Measurements from ENCODE around the gene MED13. TPM values are rescaled to one million over a fixed set of nuclear protein-coding genes. Genes with fewer than 3 reads are reported as not detected.

MED13 gene
- total and polyA plus RNA-seq, 9 of the 15 experiments (the other 6 are each of a cell fraction or from before 2014, with no cell fraction given) = 5.4 to 48.4 (median 28.2) TPM

GRCh38 chr17:61928101-61928436 is 137.0 kb downstream of the MED13 start (continued):
- TF ChIP-seq, protein P1, sequence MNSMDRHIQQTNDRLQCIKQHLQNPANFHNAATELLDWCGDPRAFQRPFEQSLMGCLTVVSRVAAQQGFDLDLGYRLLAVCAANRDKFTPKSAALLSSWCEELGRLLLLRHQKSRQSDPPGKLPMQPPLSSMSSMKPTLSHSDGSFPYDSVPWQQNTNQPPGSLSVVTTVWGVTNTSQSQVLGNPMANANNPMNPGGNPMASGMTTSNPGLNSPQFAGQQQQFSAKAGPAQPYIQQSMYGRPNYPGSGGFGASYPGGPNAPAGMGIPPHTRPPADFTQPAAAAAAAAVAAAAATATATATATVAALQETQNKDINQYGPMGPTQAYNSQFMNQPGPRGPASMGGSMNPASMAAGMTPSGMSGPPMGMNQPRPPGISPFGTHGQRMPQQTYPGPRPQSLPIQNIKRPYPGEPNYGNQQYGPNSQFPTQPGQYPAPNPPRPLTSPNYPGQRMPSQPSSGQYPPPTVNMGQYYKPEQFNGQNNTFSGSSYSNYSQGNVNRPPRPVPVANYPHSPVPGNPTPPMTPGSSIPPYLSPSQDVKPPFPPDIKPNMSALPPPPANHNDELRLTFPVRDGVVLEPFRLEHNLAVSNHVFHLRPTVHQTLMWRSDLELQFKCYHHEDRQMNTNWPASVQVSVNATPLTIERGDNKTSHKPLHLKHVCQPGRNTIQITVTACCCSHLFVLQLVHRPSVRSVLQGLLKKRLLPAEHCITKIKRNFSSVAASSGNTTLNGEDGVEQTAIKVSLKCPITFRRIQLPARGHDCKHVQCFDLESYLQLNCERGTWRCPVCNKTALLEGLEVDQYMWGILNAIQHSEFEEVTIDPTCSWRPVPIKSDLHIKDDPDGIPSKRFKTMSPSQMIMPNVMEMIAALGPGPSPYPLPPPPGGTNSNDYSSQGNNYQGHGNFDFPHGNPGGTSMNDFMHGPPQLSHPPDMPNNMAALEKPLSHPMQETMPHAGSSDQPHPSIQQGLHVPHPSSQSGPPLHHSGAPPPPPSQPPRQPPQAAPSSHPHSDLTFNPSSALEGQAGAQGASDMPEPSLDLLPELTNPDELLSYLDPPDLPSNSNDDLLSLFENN (IDR thresholded peaks at IDR 0.05; ENCODE audit: low read depth in 2 of 2, low read length in 2 of 2) = no peak
- no peak for TF ChIP-seq SETDB1 (IDR thresholded peaks at IDR 0.05; ENCODE audit: low read length)

DNA sequence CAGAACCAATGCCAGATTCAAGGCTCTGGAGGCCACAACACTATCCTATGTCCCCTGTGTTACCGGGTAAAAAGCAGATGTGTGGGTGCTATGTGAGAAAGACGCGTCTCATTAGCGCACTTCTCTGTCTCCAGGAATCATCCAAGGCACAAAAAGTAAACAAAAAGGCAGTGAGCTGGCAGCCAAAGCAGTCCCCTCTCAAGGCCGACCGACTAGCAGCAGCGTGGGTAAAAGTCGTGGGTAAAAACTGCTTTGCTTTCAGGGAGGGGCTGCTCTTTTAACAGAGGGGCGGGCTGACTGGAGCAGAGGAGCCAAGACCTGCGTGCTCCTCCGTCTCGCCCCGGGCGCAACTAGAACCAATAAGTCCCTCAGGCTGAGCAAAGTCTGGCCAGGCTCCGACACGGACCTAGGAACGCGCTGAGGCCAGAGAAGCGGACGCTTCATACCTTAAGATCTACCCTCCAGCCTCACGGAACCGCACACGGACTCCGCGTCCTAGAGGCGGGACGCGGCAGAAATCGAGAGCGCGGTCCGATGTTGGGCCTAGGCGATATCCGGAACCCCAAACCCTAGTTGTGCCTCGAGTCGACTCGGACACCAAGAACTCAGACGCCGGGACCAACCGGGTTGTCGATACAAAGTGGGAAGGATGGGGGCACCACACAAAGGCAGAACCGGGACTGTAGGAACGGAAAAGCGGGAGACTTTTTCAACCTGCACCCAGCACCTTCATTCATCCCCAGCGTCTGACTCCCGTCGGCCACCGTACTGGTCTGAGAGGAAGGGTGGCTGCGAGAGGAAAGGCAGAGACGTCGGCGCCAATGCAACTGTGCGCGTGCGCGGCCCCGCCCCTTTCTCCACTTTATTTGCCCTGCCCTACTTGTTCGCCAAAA is 137.6 kb downstream of the MED13 start, which contains the start of gene INTS2:
Gene INTS2 (minus strand): TSS at position 775 of the 893 bp plus-strand sequence. CDS start 1,338 bp downstream, outside the sequence.
- BruUV-seq (replicated peaks) = TSS peak; percentile 87
- peak; percentile 93 to 95 (median 94) for DNase-seq (ENCODE audit: extremely low read depth in 1 of 4, low spot score in 3 of 4)
- FAIRE-seq = peak; percentile 83
- peak; percentile 93 for ATAC-seq
- Histone ChIP-seq H4K20me1 (replicated peaks; ENCODE audit: control insufficient read depth, insufficient read depth, low read length) (no peaks in the 10 kb centered on the region), H3K9me3 (replicated peaks; ENCODE audit: control insufficient read depth, insufficient read depth, low read depth, low read length) (no peaks in the 10 kb centered on the region), H3K9me1 (ENCODE audit: control insufficient read depth, insufficient read depth, low read length) (no peaks in the 10 kb centered on the region), H3K27me3 (ENCODE audit: control insufficient read depth in 2 of 2, insufficient read depth in 2 of 2, low read length in 2 of 2) (no peaks in the 10 kb centered on the region), H3K9ac (ENCODE audit: insufficient read depth in 1 of 2, low read depth in 2 of 2, low read length in 2 of 2) (peak within 1 kb of the TSS; percentile 92 to 100), H3K79me2 (ENCODE audit: control insufficient read depth, insufficient read depth, low read length) (peaks cover 20% of the 10 kb centered on the region), H3K4me1 (replicated peaks in 1 of 2; ENCODE audit: control insufficient read depth in 2 of 2, insufficient read depth in 2 of 2, low read length in 2 of 2) (peaks cover 0 to 9% of the 10 kb centered on the region in 2 experiments; a peak in 2 of 5 replicates), H2AFZ (ENCODE audit: low read depth, low read length) (peak within 1 kb of the TSS; percentile 97), H3K4me3 (peak within 1 kb of the TSS; percentile 74), H3K36me3 (ENCODE audit: control insufficient read depth, insufficient read depth, low read length) (peaks cover 20% of the 10 kb centered on the region), H3K4me2 (ENCODE audit: insufficient read depth, low read length) (peak within 1 kb of the TSS; percentile 97), H3K27ac (ENCODE audit: extremely low read depth, low read depth, low read length) (peak within 1 kb of the TSS; percentile 87)
- CTCF ChIA-PET (ENCODE audit: low intra/inter-chr PET ratio) = no interaction called here
- under 1% methylated on average over 58 of the region's 58 CpGs for WGBS (ENCODE audit: insufficient coverage, low coverage, missing lambda C conversion rate)
- in situ Hi-C loops (cut with MboI) = no loop called here
- POLR2A ChIA-PET = no interaction called here
- intact Hi-C loops (cut with micrococcal nuclease) = no loop called here
- TF ChIP-seq FOXM1 (IDR thresholded peaks at IDR 0.05; ENCODE audit: low read depth) (no peak), FOXM1 (CRISPR knock-in tag; IDR thresholded peaks at IDR 0.05; ENCODE audit: low read depth) (no peak), DNMT1 (IDR thresholded peaks at IDR 0.05) (0 out of 2 replicates have a peak, but pooled peaks have one; percentile 49), FOXP1 (CRISPR knock-in tag; IDR thresholded peaks at IDR 0.05) (no peak), ZNF778 (CRISPR knock-in tag; IDR thresholded peaks at IDR 0.05) (no peak), CC2D1A (IDR thresholded peaks at IDR 0.05) (peak; percentile 77)
- TF ChIP-seq, protein P2, sequence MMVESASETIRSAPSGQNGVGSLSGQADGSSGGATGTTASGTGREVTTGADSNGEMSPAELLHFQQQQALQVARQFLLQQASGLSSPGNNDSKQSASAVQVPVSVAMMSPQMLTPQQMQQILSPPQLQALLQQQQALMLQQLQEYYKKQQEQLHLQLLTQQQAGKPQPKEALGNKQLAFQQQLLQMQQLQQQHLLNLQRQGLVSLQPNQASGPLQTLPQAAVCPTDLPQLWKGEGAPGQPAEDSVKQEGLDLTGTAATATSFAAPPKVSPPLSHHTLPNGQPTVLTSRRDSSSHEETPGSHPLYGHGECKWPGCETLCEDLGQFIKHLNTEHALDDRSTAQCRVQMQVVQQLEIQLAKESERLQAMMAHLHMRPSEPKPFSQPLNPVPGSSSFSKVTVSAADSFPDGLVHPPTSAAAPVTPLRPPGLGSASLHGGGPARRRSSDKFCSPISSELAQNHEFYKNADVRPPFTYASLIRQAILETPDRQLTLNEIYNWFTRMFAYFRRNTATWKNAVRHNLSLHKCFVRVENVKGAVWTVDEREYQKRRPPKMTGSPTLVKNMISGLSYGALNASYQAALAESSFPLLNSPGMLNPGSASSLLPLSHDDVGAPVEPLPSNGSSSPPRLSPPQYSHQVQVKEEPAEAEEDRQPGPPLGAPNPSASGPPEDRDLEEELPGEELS (CRISPR knock-in tag; IDR thresholded peaks at IDR 0.05; ENCODE audit: borderline replicate concordance) = 0 out of 2 replicates have a peak, but pooled peaks have one; percentile 21
- TF ChIP-seq, protein P3, sequence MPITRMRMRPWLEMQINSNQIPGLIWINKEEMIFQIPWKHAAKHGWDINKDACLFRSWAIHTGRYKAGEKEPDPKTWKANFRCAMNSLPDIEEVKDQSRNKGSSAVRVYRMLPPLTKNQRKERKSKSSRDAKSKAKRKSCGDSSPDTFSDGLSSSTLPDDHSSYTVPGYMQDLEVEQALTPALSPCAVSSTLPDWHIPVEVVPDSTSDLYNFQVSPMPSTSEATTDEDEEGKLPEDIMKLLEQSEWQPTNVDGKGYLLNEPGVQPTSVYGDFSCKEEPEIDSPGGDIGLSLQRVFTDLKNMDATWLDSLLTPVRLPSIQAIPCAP (CRISPR knock-in tag; IDR thresholded peaks at IDR 0.05; ENCODE audit: borderline replicate concordance) = peak; percentile 82; the same call in 1 of the 2 replicates
